ENCODE data around the gene RPS14.

RPS14 gene

GRCh38 chr5:150449517-150450339 lies at the start of gene RPS14:
TSS of gene RPS14 (minus strand) at chr5:150449739. CDS start at chr5:150447733, 2,006 bp downstream.
- peak; percentile 90 for DNase-seq

- DNase-seq, result no peak
Measured at GRCh38 chr5:150498971-150499370, 49.4 kb upstream of the RPS14 start.

- DNase-seq, result no peak
Measured at GRCh38 chr5:150498501-150498900, 49.0 kb upstream of the RPS14 start.

- DNase-seq, result no peak
Measured at GRCh38 chr5:150497989-150498317, 48.4 kb upstream of the RPS14 start.

GRCh38 chr5:150497274-150497988 lies 47.9 kb upstream of the RPS14 start:
- DNase-seq, result peak; percentile 63

- no peak for DNase-seq
Measured at GRCh38 chr5:150496534-150496933, 47.0 kb upstream of the RPS14 start.

GRCh38 chr5:150496098-150496497 lies 46.6 kb upstream of the RPS14 start:
- no peak for DNase-seq

GRCh38 chr5:150492621-150493020 lies 43.1 kb upstream of the RPS14 start:
- DNase-seq, result no peak

GRCh38 chr5:150491876-150492275 lies 42.3 kb upstream of the RPS14 start:
- no peak for DNase-seq

GRCh38 chr5:150490754-150491153 lies 41.2 kb upstream of the RPS14 start:
- no peak for DNase-seq

GRCh38 chr5:150490296-150490669 lies 40.7 kb upstream of the RPS14 start:
- DNase-seq, result no peak

GRCh38 chr5:150489360-150490295 lies 40.1 kb upstream of the RPS14 start:
- DNase-seq, result no peak

- no peak for DNase-seq
Measured at GRCh38 chr5:150488519-150489359, 39.2 kb upstream of the RPS14 start.

- DNase-seq, result peak; percentile 34
Measured at GRCh38 chr5:150487199-150488061, 37.9 kb upstream of the RPS14 start.

- DNase-seq, result no peak
Measured at GRCh38 chr5:150486402-150487198, 37.1 kb upstream of the RPS14 start.

GRCh38 chr5:150485693-150486401 lies 36.3 kb upstream of the RPS14 start:
- peak; percentile 24 for DNase-seq

- DNase-seq, result no peak
Measured at GRCh38 chr5:150484964-150485692, 35.6 kb upstream of the RPS14 start.

GRCh38 chr5:150481972-150482406 lies 32.5 kb upstream of the RPS14 start:
- no peak for DNase-seq

GRCh38 chr5:150481708-150481965 lies 32.1 kb upstream of the RPS14 start:
- DNase-seq, result no peak

Measured in NCI-H2171 treated with DMSO at 0.1 percent for 48 hours (cell line).